HG03108 (cell line): ENCODE measurements around the gene SMIM17.
"Not testable (repeated sequence)": the region's sequence is repeated elsewhere in the genome, so short reads cannot be mapped to it uniquely, and the experiment has no call there.

Source experiments
- ATAC-seq: cut with Tn5 transposase; IDR thresholded peaks from one replicate; pipeline ENCODE4 v1.9.1; 2021; ENCODE audit warnings: moderate library complexity; ENCODE audit not compliant: unreplicated experiment

SMIM17 gene

DNA sequence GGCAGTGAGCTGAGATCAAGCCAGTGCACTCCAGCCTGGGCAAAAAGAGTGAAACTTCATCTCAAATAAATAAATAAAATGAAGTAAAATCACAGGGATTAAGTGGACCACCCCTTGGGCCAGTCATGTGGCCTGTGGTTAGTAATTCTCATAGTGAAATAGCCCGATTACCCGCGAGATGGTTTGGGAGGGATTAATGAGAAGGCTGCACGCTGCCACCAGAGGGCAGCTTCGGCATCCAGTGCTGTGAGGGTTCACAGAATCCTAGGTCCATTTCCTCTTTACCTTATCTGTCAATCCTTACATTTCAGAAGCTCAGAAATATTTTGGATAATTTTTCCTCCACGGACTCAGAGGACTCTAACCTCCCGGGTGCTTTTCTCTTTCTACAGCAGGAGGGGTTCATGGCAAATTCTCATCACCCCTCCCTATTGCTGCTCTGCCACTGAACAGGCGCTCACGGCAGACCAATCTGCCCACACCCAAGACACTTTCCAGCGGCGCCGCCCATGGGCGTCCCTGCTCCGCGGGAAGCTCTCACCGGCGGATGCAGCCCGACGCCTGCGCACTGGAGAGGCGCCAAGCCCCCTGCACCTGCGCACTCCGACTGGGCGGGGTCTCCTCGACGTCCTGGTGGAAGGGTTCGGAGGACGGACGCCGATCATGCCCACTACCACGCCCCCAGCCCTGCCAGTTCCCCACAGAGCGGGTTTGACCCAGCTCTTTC lies 17.6 kb downstream of the SMIM17 start:
- ATAC-seq: no peak

- no peak for ATAC-seq
These were observed 18.3 kb downstream of the SMIM17 start for GRCh38 chr19:56661248-56661647.

GRCh38 chr19:56663931-56664500 lies 21.1 kb downstream of the SMIM17 start:
- no peak for ATAC-seq

- no peak for ATAC-seq
These were observed 21.6 kb downstream of the SMIM17 start for GRCh38 chr19:56664511-56664910.

GRCh38 chr19:56667311-56667870 lies 24.4 kb downstream of the SMIM17 start:
- no peak for ATAC-seq

DNA sequence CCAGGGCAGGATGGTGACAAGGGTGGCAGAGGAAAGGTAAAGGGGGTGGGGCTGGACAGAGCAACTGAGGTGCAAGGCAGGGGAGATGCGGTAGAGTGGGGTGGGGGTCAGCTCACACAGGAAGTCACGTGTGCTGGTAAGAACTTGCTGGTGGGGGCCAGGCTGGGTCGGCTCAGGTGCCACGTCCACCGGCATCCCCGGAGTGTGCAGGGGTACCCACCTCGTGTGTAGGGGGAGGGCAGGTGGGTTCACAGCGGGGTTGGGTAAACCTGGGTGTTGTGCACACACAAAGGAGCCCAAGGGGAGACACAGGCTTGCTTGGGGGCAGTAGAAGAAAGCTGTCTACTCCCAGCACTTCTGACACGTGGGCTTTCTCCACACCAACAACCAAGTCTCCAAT lies 25.7 kb downstream of the SMIM17 start:
- no peak for ATAC-seq

DNA sequence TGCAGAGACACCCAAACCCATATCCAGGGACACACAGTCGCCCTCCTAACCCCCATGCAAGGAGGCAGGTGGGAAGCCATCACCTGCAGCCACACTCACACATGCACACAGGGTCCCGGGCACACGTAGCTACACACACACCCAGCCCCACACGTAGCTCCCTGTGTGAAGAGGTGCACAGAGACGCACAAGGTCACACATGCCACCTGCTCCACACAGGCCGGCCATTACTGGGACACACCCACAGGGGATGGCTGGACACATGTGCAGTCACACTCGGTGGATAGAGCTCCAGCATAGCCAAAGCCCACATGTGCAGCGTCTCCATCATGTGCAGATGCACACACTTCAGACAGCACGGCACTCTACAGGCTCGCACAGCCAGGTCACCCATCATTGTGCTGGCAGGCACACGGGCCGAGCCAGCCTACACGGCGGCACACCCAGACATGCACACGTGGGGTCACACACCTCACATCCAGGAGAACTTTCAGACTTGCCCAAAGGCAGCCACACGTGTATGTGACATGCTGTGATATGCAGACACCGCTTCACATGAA lies 27.5 kb downstream of the SMIM17 start:
- no peak for ATAC-seq

DNA sequence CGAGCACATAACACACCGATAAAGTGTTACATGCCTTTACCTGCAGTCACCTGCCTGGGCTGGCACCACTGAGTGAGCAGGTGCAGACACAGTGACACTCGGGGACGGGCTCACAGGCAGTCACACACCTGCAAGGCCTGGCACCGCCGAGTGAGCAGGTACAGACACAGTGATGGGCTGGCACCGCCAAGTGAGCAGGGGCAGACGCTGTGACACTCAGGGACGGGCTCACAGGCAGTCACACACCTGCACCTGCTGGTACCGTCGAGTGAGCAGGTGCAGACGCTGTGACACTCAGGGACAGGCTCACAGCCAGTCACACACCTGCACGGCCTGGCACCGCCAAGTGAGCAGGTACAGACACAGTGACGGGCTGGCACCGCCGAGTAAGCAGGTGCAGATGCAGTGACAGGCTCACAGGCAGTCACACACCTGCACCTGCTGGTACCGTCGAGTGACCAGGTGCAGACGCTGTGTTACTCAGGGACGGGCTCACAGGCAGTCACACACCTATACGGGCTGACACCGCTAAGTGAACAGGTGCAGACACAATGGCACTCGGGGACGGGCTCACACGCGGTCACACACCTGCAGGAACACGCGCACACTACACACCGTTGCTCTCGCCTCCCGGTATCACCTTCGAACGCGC lies 28.1 kb downstream of the SMIM17 start:
- no peak for ATAC-seq

DNA sequence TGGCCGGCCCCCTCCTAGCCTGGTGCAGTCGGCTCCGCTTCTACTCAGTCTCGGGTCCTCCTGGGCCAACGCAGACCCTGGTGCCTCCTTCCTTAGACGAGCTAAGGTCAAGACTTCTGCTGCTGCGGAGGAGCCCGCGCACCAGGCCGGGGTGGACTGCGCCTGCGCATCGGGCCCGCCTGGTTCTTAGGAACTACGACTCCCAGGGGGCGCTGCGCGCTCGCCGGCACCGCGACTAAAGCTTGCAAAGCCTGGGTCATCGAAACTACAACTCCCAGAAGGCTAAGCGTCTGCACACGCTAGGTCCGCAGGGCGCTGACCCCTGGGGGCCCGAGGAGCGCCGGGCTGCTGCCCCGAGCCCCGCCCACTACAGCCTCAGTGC lies 28.6 kb downstream of the SMIM17 start, which contains the start of gene ZNF835:
Gene ZNF835 (minus strand): TSS at position 145 of the 382 bp plus-strand sequence. CDS start 6,559 bp downstream, outside the sequence.
- ATAC-seq: no peak

DNA sequence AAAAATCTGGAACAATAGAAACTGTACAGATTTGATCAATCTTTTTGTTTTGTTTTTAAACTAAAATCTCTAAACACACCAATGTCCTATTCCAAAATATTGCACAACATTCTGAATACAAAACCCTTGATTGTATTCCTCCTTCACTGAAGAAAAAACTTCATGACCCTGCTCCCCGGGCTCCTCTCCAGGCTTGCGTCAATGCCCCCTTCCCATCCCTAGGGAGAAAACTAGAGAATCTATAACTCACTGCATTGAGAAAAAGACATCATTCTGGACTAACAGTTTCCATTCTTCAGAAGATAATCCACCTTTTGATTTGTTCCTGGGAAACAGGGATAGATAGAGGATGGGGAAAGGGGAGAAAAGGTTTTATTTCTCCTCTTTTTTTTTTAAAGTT lies 29.7 kb downstream of the SMIM17 start:
- ATAC-seq: not testable (repeated sequence)

GRCh38 chr19:56678205-56678604 lies 35.2 kb downstream of the SMIM17 start:
- ATAC-seq: no peak

- ATAC-seq: no peak
These were observed 38.7 kb downstream of the SMIM17 start for GRCh38 chr19:56681702-56682101.

DNA sequence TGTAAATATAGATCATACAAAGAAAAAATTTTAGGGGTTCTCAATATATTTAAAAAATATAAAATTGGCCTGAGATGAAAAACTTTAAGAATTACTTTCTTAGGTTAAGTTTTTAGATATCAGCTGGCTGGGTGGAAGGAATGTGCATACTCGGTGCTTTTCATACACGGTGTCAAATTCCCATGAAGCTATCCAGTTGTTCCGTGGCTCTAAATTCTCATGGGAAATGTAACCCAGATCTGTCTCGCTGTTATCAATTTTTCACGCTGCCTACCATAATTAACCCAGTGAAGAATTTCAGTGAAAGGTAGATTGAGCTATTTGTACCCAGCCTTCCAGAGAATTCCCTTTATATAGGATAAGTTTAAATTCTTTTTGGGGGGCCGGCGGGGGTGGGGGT lies 40.2 kb downstream of the SMIM17 start:
- no peak for ATAC-seq

- no peak for ATAC-seq
These were observed 44.1 kb downstream of the SMIM17 start for GRCh38 chr19:56687031-56687430.

GRCh38 chr19:56689198-56689597 lies 46.2 kb downstream of the SMIM17 start:
- ATAC-seq: no peak

DNA sequence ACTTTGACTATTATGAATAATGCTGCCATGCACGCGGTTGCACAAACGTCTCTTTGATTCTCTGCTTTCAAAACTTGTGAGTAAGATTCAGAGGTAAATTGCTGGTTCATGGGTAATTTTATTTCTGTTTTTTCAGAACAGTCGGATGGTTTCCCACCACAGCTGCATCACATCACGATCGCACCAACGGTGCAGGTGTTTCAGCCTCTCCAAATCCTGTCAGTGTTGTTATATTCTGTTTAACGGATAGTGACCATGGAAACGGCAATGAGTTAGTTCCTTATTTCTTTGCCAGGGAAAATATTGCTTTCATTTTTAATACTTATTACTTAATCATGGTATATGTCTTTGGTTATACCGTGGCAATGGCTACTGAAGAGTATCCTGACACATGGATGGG lies 47.7 kb downstream of the SMIM17 start:
- no peak for ATAC-seq

GRCh38 chr19:56692206-56692895 lies 49.4 kb downstream of the SMIM17 start:
- ATAC-seq: no peak

DNA sequence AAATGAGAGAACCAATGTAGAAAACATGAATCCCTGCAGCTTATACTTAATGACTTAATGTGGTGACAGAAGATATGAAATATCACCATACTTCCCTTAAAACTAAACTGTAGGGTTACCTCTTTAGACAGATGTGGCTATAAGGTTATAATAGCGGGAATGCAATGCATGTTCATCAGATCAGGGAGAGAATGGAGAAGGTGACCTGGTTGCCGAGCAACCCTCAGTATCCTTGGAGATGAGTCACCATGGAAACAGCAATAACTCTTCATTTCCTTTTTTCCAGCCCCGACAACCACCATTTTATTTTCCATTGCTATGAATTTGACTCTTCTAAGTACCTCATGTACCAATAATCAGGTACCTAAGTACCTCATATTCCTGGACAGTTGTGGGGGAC lies 56.6 kb downstream of the SMIM17 start:
- no peak for ATAC-seq

- ATAC-seq: no peak
These were observed 58.9 kb downstream of the SMIM17 start for GRCh38 chr19:56701895-56702294.

- ATAC-seq: no peak
These were observed 63.0 kb downstream of the SMIM17 start for GRCh38 chr19:56705939-56706338.
